Activated CD8-positive, alpha-beta T cell treated with anti-CD3 and anti-CD28 coated beads for 36 hours (primary cell): ENCODE data around the gene TANGO6. TPM values are rescaled to one million over a fixed set of nuclear protein-coding genes. Genes with fewer than 3 reads are reported as not detected.

Source experiments
- ATAC-seq: fragments of 200-7000 bp; cut with Tn5 transposase; one replicate; pipeline ENCODE4 v1.10.0; 2021; ENCODE audit warnings: mild to moderate bottlenecking, moderate library complexity
- CTCF ChIA-PET: fragments of 350-600 bp; sonication (Branson Sonifier 250); formaldehyde crosslinking; loops from one replicate; lab custom pipeline; 2021; ENCODE audit warnings: antibody characterized with exemption; lab: Charles Lee
- POLR2A ChIA-PET: fragments of 350-600 bp; sonication (Branson Sonifier 250); formaldehyde crosslinking; loops from one replicate; lab custom pipeline; 2021; ENCODE audit warnings: antibody characterized with exemption; lab: Charles Lee
- DNase-seq: peaks from one replicate; pipeline ENCODE4 v3.0.0-alpha.2; 2020
- H3K27ac Mint-ChIP-seq: one replicate; pipeline ENCODE4 v1.8.0; 2021; ENCODE audit warnings: mild to moderate bottlenecking, mixed read lengths
- H3K27me3 Mint-ChIP-seq: one replicate; pipeline ENCODE4 v1.8.0; 2021; ENCODE audit warnings: mixed read lengths
- H3K36me3 Mint-ChIP-seq: one replicate; pipeline ENCODE4 v1.8.0; 2021; ENCODE audit warnings: low read depth, mixed read lengths
- H3K4me1 Mint-ChIP-seq: one replicate; pipeline ENCODE4 v1.8.0; 2021; ENCODE audit warnings: low read depth, mixed read lengths
- H3K4me3 Mint-ChIP-seq: one replicate; pipeline ENCODE4 v1.8.0; 2021; ENCODE audit warnings: mild to moderate bottlenecking, moderate library complexity, mixed read lengths
- H3K9me3 Mint-ChIP-seq: one replicate; pipeline ENCODE4 v1.8.0; 2021; ENCODE audit warnings: mixed read lengths
- intact Hi-C: fragments of 100-400 bp; cut with micrococcal nuclease; formaldehyde crosslinking; loops from one replicate; pipeline ENCODE4 v1.10.0; 2022
- total RNA-seq, 2 experiments: library from RNA; stranded (reverse); gene quantifications; one replicate each; pipeline ENCODE4 v1.2.3, GENCODE V29; 2021
- TF ChIP-seq, protein P1 (sequence below): fragments of 200-600 bp; IDR thresholded peaks from one replicate; pipeline ENCODE4 v1.8.0; 2022; ENCODE audit warnings: antibody characterized with exemption, mild to moderate bottlenecking

The TANGO6 gene
- total RNA-seq, 2 experiments from 2014 or later, result 23.0 to 27.0 TPM

GRCh38 chr16:68921637-68922036 is 78.3 kb downstream of the TANGO6 start:
- TF ChIP-seq, protein P1, sequence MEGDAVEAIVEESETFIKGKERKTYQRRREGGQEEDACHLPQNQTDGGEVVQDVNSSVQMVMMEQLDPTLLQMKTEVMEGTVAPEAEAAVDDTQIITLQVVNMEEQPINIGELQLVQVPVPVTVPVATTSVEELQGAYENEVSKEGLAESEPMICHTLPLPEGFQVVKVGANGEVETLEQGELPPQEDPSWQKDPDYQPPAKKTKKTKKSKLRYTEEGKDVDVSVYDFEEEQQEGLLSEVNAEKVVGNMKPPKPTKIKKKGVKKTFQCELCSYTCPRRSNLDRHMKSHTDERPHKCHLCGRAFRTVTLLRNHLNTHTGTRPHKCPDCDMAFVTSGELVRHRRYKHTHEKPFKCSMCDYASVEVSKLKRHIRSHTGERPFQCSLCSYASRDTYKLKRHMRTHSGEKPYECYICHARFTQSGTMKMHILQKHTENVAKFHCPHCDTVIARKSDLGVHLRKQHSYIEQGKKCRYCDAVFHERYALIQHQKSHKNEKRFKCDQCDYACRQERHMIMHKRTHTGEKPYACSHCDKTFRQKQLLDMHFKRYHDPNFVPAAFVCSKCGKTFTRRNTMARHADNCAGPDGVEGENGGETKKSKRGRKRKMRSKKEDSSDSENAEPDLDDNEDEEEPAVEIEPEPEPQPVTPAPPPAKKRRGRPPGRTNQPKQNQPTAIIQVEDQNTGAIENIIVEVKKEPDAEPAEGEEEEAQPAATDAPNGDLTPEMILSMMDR, result no peak
- Mint-ChIP-seq H3K36me3 (peaks cover 29% of the 10 kb centered on the region), H3K27ac (no peak overlapping the region), H3K27me3 (no peaks in the 10 kb centered on the region), H3K4me3 (no peak overlapping the region), H3K9me3 (no peaks in the 10 kb centered on the region), H3K4me1 (no peaks in the 10 kb centered on the region)
- no peak for DNase-seq
- intact Hi-C loops, result no loop called here
- POLR2A ChIA-PET, result no interaction called here
- CTCF ChIA-PET, result no interaction called here
- no peak for ATAC-seq

DNA sequence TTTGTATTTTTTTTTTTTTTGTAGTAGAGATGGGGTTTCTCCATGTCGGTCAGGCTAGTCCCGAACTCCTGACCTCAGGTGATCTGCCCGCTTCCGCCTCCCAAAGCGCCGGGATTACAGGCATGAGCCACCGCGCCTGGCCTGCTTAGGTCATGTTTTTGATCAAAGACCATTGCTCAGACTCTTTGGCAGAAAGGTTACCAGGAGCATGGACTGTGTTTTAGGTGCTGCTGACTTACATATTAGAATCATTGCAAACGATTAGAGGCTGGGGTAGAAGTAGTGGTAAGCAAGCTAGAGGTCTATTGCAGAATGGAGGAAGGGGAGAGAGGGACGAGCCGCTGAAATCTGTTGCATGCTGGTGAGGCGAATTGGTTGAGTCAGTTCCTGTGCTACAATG is 79.8 kb downstream of the TANGO6 start:
- no peak overlapping the region for H3K4me3 Mint-ChIP-seq
- H3K36me3 Mint-ChIP-seq, result peaks cover 38% of the 10 kb centered on the region
- no peaks in the 10 kb centered on the region for H3K27me3 Mint-ChIP-seq
- ChIA-PET POLR2A (no interaction called here), CTCF (no interaction called here)
- DNase-seq, result no peak
- no peak overlapping the region for H3K27ac Mint-ChIP-seq
- no peaks in the 10 kb centered on the region for H3K9me3 Mint-ChIP-seq
- no peak for ATAC-seq
- TF ChIP-seq, protein P1, result no peak
- no peaks in the 10 kb centered on the region for H3K4me1 Mint-ChIP-seq
- intact Hi-C loops, result no loop called here

DNA sequence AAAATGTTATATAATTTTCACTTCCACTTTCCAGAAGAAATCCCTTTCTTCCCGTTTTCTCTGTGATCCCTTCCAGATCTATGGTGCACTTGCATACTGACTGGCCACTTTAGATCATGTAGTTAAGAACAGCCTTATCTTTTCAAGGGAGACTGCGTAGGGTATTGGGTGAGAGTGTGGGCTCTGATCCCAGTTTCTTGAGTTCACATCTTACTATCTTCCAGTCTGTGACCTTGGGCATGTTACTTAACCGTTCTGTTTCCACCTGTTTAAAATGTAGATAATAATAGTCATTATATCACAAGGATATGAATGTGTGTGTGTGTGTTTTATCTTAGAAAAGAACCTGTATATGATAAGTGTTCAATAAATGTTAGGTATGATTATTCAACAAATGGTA is 83.7 kb downstream of the TANGO6 start:
- TF ChIP-seq, protein P1, result no peak
- intact Hi-C loops, result no loop called here
- Mint-ChIP-seq H3K27ac (no peak overlapping the region), H3K36me3 (peaks cover 47% of the 10 kb centered on the region), H3K4me3 (no peak overlapping the region), H3K9me3 (no peaks in the 10 kb centered on the region), H3K4me1 (no peaks in the 10 kb centered on the region), H3K27me3 (no peaks in the 10 kb centered on the region)
- POLR2A ChIA-PET, result no interaction called here
- ATAC-seq, result no peak
- no peak for DNase-seq
- CTCF ChIA-PET, result no interaction called here

DNA sequence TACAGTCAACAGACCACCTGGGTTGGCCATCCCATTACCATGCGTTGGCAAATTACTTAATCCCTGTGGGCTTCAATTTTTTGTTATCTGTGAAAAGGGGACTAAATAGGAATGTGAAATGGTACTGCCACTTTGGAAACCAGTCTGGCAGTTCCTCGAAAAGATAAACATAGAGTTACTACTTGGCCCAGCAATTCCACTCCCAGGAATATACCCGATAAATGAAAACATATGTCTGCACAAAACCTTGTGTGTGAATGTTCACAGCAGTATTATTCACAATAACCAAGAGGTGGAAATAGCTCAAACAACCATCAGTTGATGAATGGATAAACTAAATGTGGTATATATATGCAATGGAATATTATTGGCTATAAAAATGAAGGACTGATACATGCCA is 87.9 kb downstream of the TANGO6 start:
- Mint-ChIP-seq H3K4me3 (no peak overlapping the region), H3K4me1 (no peaks in the 10 kb centered on the region), H3K27ac (no peak overlapping the region), H3K9me3 (no peaks in the 10 kb centered on the region), H3K27me3 (no peaks in the 10 kb centered on the region), H3K36me3 (peaks cover 49% of the 10 kb centered on the region)
- DNase-seq (no peak), ATAC-seq (no peak)
- CTCF ChIA-PET, result no interaction called here
- POLR2A ChIA-PET, result no interaction called here
- TF ChIP-seq, protein P1, result no peak
- intact Hi-C loops, result no loop called here

DNA sequence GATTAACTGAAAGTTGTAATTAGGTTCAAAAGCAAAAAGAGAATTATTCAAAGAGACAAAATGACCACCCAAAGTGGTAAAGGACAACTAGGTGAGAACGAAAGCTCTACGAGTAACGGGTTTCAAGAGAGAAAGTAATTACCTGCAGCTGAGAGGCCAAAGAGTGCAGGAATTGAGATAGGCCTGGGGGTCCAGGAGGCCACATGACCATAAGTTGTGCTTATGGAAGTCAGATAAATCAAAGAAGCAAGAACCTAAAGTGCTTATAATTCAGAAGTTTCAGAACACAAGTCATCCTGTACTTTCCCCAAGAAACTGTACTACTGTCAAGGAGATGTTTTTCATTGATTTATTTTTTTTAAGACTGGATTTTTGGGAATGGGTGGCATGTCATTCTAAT is 91.1 kb downstream of the TANGO6 start:
- Mint-ChIP-seq H3K4me1 (no peaks in the 10 kb centered on the region), H3K4me3 (no peak overlapping the region), H3K27ac (no peak overlapping the region), H3K9me3 (no peaks in the 10 kb centered on the region), H3K27me3 (no peaks in the 10 kb centered on the region), H3K36me3 (peaks cover 39% of the 10 kb centered on the region)
- POLR2A ChIA-PET, result no interaction called here
- ATAC-seq (no peak), DNase-seq (no peak)
- TF ChIP-seq, protein P1, result no peak
- CTCF ChIA-PET, result no interaction called here
- intact Hi-C loops, result no loop called here
